GM12878 (cell line): ENCODE data around the gene CLEC4D. TPM values are rescaled to one million over a fixed set of nuclear protein-coding genes. Genes with fewer than 3 reads are reported as not detected.

Experiments used
- ATAC-seq: fragments of 200-7000 bp; cut with Tn5 transposase; 3 replicates; pipeline ENCODE4 v1.9.1; 2020; ENCODE audit warnings: mild to moderate bottlenecking, moderate library complexity
- BruUV-seq: library from RNA; stranded (reverse); fragments of 400-500 nt; replicated peaks from 2 replicates; lab custom pipeline; 2021; lab: Mats Ljungman, UMichigan
- CTCF ChIA-PET: fragments of 300-600 bp; sonication (Branson Sonifier 250); formaldehyde crosslinking; extraction: SDS; loops from one replicate; lab custom pipeline; 2021; ENCODE audit warnings: inconsistent platforms; lab: Yijun Ruan, JAX
- POLR2A ChIA-PET: fragments of 350-600 bp; formaldehyde crosslinking; extraction: SDS; loops from one replicate; lab custom pipeline; 2021; ENCODE audit warnings: inconsistent platforms; lab: Charles Lee
- RAD21 ChIA-PET: fragments of 300-600 bp; sonication (Branson Sonifier 250); formaldehyde crosslinking; loops from one replicate; lab custom pipeline; 2023; ENCODE audit warnings: antibody characterized with exemption; ENCODE audit not compliant: unreplicated experiment; lab: Charles Lee
- SMC1A ChIA-PET: fragments of 300-600 bp; sonication (Branson Sonifier 250); formaldehyde crosslinking; loops from one replicate; lab custom pipeline; 2023; ENCODE audit not compliant: unreplicated experiment, uncharacterized antibody; lab: Charles Lee
- DNase-seq: peaks from one replicate; pipeline ENCODE4 v3.0.0-alpha.2; 2011; ENCODE audit warnings: low read depth, low spot score
- FAIRE-seq: peaks from 3 replicates; lab custom pipeline; 2011; peaks lifted over from hg19 to GRCh38; lab: Jason Lieb, UNC
- H2AFZ ChIP-seq: 2 replicates; pipeline ENCODE4 v1.6.0; 2011; ENCODE audit warnings: low read depth, low read length, control low read depth; ENCODE audit not compliant: control insufficient read depth
- H3K27ac ChIP-seq: 2 replicates; pipeline ENCODE4 v1.5.1; 2011; ENCODE audit warnings: control low read depth; ENCODE audit not compliant: control insufficient read depth, insufficient read depth
- H3K27me3 ChIP-seq, 2 experiments: replicated peaks in 1 of 2; 2 replicates each; pipeline versions ENCODE4 v1.6.0 to v1.6.1; 2011; ENCODE audit warnings: low read length in 1 of 2; ENCODE audit not compliant: control insufficient read depth in 2 of 2, insufficient read depth in 2 of 2
- H3K36me3 ChIP-seq, 2 experiments: 2 replicates each; pipeline ENCODE4 v1.5.1; 2011; ENCODE audit warnings: low read length in 1 of 2; ENCODE audit not compliant: control insufficient read depth in 2 of 2, insufficient read depth in 2 of 2
- H3K4me1 ChIP-seq: 2 replicates; pipeline ENCODE4 v1.6.1; 2011; ENCODE audit warnings: mild to moderate bottlenecking, low read length, moderate library complexity, mixed read lengths; ENCODE audit not compliant: control insufficient read depth, insufficient read depth
- H3K4me2 ChIP-seq: 2 replicates; pipeline ENCODE4 v1.6.0; 2011; ENCODE audit warnings: control low read depth; ENCODE audit not compliant: control insufficient read depth, insufficient read depth
- H3K4me3 ChIP-seq: fragments of 200-600 bp; sonication (generic); 2 replicates; pipeline ENCODE4 v1.5.1; 2016
- H3K79me2 ChIP-seq: 2 replicates; pipeline ENCODE4 v1.6.0; 2011; ENCODE audit warnings: low read length; ENCODE audit not compliant: control insufficient read depth, insufficient read depth
- H3K9ac ChIP-seq: 2 replicates; pipeline ENCODE4 v1.8.0; 2011; ENCODE audit warnings: low read length, control low read depth, mixed read lengths; ENCODE audit not compliant: control insufficient read depth, insufficient read depth
- H3K9me3 ChIP-seq: replicated peaks from 3 replicates; pipeline ENCODE4 v1.5.1; 2011; ENCODE audit warnings: mild to moderate bottlenecking, low read length; ENCODE audit not compliant: control insufficient read depth, insufficient read depth
- H4K20me1 ChIP-seq: 2 replicates; pipeline ENCODE4 v1.6.0; 2011; ENCODE audit not compliant: control insufficient read depth, insufficient read depth
- BCL11A ChIP-seq: IDR thresholded peaks from 2 replicates; pipeline ENCODE4 v1.6.1; 2011; ENCODE audit warnings: low read depth, low read length
- CHD1 ChIP-seq: IDR thresholded peaks from 2 replicates; pipeline ENCODE4 v1.6.1; 2012; ENCODE audit warnings: low read depth, low read length, improper control_type of control experiment
- MTA3 ChIP-seq: IDR thresholded peaks from 2 replicates; pipeline ENCODE4 v1.6.1; 2012; ENCODE audit warnings: low read length, inconsistent platforms, borderline replicate concordance
- STAT3 ChIP-seq: IDR thresholded peaks from 2 replicates; pipeline ENCODE4 v1.6.1; 2011; ENCODE audit warnings: low read depth, low read length, improper control_type of control experiment
- TCF7 ChIP-seq: IDR thresholded peaks from 2 replicates; pipeline ENCODE4 v1.6.1; 2014; ENCODE audit warnings: antibody characterized with exemption, borderline replicate concordance
- ZBED1 ChIP-seq: IDR thresholded peaks from 2 replicates; pipeline ENCODE4 v1.6.1; 2016; ENCODE audit warnings: borderline replicate concordance
- WGBS: methylation state at CpG from one replicate; pipeline ENCODE4 v1.1.6; 2016; ENCODE audit warnings: low lambda C conversion rate; ENCODE audit not compliant: insufficient replicate concordance, insufficient coverage; ENCODE audit errors: missing lambda C conversion rate; 5-methylcytosine and 5-hydroxymethylcytosine counted together
- in situ Hi-C: fragments of 300-500 bp; cut with MboI; formaldehyde crosslinking; loops from 9 replicates; pipeline ENCODE4 v1.14.3; 2018; ENCODE audit warnings: mixed read lengths
- intact Hi-C: fragments of 100-400 bp; cut with micrococcal nuclease; formaldehyde crosslinking; loops from one replicate; pipeline ENCODE4 v1.14.2; 2022; ENCODE audit not compliant: unreplicated experiment
- polyA plus RNA-seq, 11 experiments: library from polyadenylated mRNA; depleted of rRNA in 4 of 11; unstranded in 6 of 11; stranded (reverse) in 5 of 11; fragments of >200 nt; fragmentation: Nextera tagmentation in 4 of 11; fragmentation: Illumina TruSeq in 1 of 11; extraction: Ambion mirVana in 4 of 11; extraction: Trizol in 1 of 11; gene quantifications; 1 replicate in 1 of 11; 2 replicates in 10 of 11; pipeline versions ENCODE4 v1.2.1 to v1.2.3, GENCODE V29; 2011 to 2016; ENCODE audit warnings: inconsistent platforms in 2 of 11, missing spikeins in 2 of 11, low read depth in 1 of 11
- total RNA-seq, 4 experiments: library from RNA; depleted of rRNA in 3 of 4; stranded (reverse); fragments of >200 nt in 3 of 4; fragmentation: Illumina TruSeq in 1 of 4; extraction: Trizol in 1 of 4; gene quantifications; 2 replicates each; pipeline versions ENCODE4 v1.2.1 to v1.2.3, GENCODE V29; 2013 to 2021
- TF ChIP-seq, protein P1 (sequence below): fragments of 450-650 bp; IDR thresholded peaks from 2 replicates; pipeline ENCODE4 v1.6.1; 2017; ENCODE audit warnings: antibody characterized with exemption, mild to moderate bottlenecking, moderate library complexity

Gene CLEC4D
- total and polyA plus RNA-seq, 10 of the 15 experiments (the other 5 are each of a cell fraction or from before 2014, with no cell fraction given): not detected

- TF ChIP-seq STAT3: no peak
- TF ChIP-seq CHD1: no peak
- no peak for TF ChIP-seq MTA3
- no peak for TF ChIP-seq BCL11A
- no peak for TF ChIP-seq TCF7
- TF ChIP-seq, protein P1, sequence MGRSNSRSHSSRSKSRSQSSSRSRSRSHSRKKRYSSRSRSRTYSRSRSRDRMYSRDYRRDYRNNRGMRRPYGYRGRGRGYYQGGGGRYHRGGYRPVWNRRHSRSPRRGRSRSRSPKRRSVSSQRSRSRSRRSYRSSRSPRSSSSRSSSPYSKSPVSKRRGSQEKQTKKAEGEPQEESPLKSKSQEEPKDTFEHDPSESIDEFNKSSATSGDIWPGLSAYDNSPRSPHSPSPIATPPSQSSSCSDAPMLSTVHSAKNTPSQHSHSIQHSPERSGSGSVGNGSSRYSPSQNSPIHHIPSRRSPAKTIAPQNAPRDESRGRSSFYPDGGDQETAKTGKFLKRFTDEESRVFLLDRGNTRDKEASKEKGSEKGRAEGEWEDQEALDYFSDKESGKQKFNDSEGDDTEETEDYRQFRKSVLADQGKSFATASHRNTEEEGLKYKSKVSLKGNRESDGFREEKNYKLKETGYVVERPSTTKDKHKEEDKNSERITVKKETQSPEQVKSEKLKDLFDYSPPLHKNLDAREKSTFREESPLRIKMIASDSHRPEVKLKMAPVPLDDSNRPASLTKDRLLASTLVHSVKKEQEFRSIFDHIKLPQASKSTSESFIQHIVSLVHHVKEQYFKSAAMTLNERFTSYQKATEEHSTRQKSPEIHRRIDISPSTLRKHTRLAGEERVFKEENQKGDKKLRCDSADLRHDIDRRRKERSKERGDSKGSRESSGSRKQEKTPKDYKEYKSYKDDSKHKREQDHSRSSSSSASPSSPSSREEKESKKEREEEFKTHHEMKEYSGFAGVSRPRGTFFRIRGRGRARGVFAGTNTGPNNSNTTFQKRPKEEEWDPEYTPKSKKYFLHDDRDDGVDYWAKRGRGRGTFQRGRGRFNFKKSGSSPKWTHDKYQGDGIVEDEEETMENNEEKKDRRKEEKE: no peak
- TF ChIP-seq ZBED1: no peak
- H3K9ac ChIP-seq: no peak overlapping the region
- ChIA-PET SMC1A (no interaction called here), CTCF (no interaction called here), POLR2A (no interaction called here), RAD21 (no interaction called here)
- intact Hi-C loops (no loop called here), in situ Hi-C loops (no loop called here)
- WGBS: 10% methylated on average over 4 of the region's 4 CpGs
- no peak for ATAC-seq
- no peak for FAIRE-seq
- H3K27ac ChIP-seq: no peak overlapping the region
- DNase-seq: no peak
- no peaks in the 10 kb centered on the region for H3K36me3 ChIP-seq
- no TSS peak for BruUV-seq
- H3K27me3 ChIP-seq: peaks cover 0 to 4% of the 10 kb centered on the region in 2 experiments; a peak in 1 of 4 replicates
- H3K9me3 ChIP-seq: no peaks in the 10 kb centered on the region
- H3K4me2 ChIP-seq: no peak overlapping the region
- no peaks in the 10 kb centered on the region for H3K79me2 ChIP-seq
- H3K4me1 ChIP-seq: no peaks in the 10 kb centered on the region
- H2AFZ ChIP-seq: no peak overlapping the region
- H3K4me3 ChIP-seq: no peak overlapping the region
- no peaks in the 10 kb centered on the region for H4K20me1 ChIP-seq
Observed at GRCh38 chr12:8499616-8500015, 13.7 kb upstream of the CLEC4D start.
